HG03442 (cell line): ENCODE data around the gene VANGL1.
A peak's percentile ranks its signal among the peaks of the same experiment; 100 is the strongest.

Experiments
- ATAC-seq: cut with Tn5 transposase; IDR thresholded peaks from one replicate; pipeline ENCODE4 v1.9.1; 2021; ENCODE audit warnings: mild to moderate bottlenecking, moderate library complexity; ENCODE audit not compliant: unreplicated experiment

Gene VANGL1

DNA sequence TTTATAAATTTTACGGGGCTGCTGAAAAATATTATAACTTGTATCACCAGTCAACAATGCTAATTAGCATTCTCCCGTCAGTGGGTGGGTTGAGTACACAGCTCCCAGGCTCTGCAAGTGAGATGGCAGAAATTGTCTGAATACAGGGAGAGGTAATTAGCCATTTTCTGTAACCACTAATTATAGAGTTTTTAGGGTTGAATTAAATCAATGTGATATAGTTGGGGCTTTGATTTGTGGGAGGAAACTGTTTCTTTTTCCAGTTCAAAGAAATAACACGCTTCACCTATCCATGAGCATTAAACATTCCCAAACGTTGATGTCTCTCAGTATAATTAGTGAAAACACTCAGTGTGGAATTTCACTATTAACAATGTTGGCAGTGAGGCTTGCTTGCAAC, 1.5 kb downstream of the VANGL1 start:
- ATAC-seq: no peak

DNA sequence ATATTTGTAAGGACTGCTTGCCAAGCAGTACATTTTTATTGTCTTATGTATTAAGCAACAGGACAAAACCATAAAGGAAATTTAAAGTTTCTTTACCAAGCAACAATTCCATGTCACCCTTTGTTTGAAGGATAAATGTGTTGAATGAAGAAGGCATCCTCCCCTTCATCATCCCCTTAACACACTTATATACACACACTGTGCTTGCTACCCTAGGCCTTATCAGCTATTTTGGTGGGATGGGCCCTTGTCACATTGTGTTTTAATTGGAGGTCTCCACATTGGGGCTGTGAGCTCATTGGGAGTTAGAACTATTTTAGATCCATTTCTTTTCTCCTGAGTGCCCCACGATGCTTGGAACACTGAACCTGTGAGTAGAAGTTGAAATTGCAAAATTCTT, 1.9 kb downstream of the VANGL1 start:
- no peak for ATAC-seq

DNA sequence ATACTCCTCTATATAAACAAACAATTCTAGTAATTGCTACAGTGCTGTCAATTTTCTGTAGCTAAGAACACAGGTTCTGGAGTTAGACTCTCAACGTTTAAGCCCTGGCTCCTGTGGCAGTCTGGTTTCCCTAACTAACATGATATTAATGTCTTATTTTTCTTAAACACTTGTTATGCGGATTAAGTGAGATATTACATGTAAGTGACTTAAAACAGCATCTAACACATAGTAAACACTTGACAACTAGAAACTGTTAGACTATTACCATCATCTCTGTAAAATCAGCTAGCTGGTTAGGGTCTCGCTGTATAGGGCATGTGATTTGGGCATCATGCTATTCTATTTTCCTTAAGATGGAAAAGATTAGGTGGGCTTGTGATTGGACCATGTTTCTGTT, 2.3 kb downstream of the VANGL1 start:
- no peak for ATAC-seq

DNA sequence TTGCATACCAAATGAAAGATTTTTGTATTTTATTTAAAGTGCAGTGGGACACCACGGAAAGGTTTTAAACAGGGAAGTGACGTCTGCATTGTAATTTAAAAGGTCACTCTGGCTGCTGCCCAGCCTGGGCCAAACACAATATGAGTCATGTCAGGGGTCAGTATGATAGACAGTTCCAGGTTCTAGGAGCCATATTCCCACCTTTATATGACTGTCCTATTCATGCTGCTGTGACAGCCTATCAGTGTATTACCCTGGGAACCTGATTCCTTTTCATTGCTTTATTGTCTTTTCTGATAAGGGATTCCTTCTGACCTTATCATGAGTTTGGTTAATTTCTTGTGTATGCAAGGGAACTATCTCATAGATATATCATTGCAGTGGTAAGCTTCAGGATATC, 5.3 kb downstream of the VANGL1 start:
- ATAC-seq: no peak

DNA sequence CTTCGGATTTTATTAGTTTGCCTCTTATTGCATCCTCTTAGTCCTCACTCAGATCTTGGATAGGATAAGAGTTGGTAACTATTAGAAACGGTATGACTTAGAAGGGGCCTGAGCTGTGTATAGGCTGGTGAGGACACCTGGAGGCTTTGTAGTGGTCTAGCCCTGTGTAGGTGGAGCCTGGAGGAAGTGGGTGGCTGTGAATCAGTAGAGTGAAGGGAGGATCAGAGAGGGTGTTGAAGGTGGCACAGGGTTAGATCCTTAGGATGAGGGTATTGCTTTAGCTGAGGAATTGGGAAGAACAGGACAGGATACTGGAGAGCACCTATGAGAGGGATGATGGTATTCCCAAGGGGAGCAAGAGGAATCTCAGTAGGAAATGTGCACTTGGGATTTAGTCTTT, 5.7 kb downstream of the VANGL1 start:
- no peak for ATAC-seq

DNA sequence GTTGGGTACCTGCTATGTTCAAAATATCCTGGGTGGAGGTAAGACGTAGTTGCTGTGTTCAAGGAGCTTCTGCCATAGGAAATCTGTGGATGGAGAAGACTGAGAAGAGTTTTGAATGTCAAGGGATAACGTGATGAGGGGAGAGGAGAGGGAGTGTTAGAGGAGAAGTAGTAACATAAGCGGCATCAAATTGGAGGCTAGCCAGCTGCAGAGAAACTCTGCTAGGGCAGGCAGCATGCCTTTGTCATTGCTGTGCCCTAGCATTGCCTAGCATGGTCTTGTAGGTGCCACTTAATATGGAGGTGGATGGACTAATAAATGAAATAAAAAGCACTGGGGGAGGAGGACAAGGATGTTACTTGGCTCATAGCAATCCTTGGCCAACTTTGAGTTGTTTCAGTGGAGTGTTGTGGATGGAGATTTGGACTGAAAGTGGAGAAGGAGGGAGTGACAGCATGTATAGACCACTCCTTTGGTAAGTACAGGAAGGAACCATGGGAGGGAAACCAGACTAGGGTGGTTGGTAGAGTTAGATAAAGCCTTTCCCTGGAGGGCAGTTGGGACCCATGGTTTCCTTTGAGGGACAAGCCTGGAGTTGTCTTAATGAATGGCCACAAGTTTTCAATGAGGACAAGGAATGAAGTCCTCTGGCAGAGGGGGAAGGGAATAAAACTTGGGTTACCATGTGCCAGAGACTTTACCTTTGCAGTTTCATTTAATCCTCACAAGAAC, 6.3 kb downstream of the VANGL1 start:
- ATAC-seq: no peak

DNA sequence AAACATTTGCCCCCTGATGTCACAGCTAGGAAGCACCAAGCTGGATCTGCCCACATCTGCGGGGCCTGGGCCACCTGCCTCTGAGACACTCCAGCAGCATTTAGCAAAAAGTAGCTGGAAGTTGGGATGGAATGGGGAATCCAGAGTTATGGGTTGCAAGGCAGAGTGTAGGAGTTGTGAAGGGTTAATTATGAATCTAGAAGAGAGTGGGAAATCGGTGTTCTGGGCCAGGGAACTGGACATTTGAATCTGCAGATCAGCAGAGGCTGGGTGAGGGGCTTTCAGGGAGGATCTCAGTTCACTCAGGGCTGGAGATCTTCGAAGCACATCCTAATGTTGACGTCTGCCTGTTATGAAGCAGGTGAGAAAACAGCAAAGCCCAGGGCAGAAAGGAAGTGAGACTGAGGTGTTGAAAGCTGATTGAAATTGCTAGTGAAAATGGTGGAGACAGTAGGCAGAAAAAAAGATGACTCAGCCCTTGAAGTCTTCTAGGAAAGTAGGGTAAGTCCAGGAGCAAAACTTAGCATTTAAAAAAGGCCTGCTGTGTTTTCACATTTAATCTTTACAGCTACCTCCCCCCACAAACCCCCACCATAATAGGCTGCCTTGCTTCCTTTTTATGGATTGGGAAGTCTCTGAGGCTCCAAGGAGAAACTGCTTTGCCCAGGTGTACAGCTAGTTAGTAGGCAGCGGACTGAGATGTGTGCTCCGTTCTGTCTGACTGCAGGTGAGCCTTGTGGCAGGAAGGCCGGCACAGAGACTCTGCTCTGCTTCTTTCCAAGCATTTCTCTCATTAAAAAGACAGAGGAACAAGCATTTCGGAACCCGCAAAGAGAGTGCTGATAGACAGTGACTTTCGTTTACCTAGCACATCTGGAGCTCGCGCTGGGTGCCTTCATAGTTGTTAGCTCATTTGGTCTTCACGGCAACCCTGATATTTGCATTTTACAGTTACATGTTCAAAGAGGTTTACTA, 7.2 kb downstream of the VANGL1 start:
- peak; percentile 91 for ATAC-seq

DNA sequence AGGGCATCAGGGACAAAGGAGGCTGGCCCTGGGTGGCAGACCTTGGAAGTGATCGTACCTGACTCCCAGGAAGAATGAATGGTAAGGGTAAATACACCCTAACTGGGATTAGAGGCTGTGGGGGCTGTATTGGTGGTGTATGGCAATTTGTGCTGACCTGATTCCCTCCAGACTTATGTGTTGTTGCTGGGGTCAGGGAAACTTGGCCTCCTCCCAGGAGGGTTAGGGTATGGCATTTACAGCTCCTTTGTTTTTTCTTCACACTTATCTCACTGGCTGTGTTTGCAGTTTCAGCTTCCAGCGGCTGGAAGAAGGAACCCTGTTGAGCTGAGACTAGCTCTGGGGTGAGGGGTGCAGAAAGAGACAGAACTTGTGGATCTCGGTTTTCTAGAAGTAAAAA, 8.2 kb downstream of the VANGL1 start:
- ATAC-seq: no peak

DNA sequence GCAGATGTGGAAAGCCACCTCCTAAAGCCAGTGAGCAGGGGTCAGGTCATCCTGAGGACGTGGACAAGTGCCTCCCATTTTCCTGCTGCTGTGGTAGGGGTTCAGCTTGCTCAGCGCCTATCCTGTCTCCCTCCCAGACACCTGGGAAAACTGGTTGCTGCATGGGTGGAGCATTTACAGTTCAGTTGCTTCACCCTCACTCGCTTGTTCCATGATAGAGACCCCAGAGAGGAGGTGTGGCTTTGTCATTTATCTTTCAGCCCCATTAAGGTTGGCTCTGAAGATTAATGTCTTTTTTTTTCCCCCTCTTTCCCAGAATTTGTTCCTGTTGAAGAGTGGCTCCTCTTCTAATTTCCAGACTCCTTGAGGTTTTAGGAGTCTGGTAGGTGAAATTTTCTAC, 9.2 kb downstream of the VANGL1 start:
- ATAC-seq: no peak

DNA sequence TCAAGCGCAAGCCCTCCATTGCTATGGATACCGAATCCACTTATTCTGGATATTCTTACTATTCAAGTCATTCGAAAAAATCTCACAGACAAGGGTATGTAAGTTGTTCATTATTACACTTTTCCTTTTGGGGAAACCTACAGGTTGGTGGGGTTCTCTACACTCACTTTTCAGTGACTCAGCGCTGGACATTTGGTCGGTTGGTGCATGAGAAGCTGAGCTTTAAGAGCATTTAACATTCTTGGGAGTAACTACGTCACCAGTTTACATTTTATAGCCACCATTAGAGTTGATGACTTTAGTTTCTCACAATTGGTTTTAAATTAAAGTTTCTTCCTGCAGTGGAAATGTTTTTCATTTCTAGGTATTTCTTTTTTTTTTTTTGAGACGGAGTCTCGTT, 9.6 kb downstream of the VANGL1 start:
- ATAC-seq: no peak

DNA sequence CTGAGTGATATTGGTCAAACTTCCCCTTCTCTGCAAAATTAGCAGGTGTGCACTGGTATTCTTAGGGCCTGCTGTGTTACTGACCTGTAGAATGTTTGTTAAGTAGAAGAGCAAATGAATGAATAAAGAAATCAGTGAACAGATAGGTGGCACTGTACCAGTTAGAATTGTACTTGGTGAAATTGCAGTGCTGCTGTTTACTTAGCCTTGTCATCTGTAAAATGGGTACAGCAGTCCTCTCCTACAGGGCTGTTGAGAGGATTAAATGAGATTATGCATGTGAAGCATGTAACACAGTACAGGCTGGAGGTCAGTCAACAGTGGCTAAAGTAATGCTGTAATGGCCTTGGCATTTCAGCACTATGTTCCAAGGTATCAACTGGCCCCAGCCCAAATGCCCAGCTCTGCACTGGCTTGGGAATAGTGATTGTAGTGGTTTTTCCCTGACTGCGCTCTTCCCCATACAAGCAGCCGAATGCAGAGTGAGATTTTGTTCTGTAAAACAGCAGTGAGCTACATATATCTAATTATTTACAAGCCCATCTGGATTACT, 10.5 kb downstream of the VANGL1 start:
- no peak for ATAC-seq

DNA sequence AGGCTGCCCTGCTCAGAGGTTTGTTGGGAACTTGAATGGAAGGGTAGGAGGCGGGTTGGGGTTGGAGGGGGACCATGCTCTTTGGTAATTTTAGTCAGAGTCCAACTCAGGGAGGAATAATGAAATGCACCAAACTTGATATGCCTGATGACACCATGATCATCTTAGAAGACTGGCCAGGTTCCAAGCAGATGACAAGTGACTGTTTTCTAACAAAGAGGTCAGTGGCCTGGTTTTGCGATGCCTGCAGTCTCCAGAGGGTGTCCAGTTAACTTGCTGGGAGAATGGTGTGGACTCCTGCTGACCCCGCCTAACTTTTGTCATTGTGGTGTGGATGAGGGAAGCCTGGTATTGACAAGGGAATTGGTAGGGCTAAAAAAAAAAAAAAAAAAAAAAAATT, 12.4 kb downstream of the VANGL1 start:
- ATAC-seq: no peak

DNA sequence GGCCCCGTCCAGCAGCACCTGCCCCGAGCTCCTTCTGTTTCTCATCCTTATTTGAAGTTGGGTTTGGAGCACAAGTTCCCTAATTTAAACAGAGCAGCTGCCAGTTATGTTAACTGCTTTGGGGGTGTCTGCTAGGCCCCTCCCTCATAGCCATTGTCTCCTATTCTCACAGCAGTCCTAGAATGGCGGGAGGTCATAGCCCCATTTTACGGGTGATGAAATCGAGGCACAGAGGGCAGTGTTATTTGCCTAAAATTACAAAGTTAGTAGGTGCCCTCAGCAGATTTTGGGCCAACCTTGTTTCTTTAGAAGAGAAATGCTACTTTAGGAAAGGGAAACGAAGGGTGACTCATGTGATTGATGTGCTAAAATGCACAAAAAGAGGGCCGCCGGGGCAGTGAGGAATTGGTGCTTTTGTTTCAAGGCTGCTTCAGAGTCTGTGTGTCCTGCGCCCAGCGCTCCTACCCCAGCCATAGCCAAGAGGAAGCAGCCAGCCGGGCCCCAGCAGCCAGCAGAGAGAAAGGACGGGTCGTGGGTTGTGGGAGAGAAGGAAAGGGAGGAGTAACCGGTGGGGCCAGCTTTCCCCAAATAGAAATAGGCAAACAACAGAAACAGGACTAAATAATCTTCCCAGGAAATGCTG, 13.0 kb downstream of the VANGL1 start:
- ATAC-seq: no peak

DNA sequence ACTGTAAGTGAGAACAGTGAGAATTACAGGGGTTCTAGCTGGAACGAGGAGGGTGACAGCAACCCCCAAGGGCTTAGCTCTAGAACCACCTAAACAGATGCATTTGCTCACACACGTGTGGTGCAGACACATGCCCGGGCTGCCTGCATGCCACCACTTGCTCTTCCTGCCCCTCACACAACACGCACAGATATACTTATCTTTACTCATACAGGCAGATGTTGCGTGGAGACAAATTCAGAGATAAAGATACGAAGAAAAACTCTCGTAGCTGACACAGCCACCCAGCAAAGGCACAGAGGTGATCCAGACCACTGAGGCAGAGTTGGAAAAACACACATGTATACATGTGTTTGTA, 13.5 kb downstream of the VANGL1 start:
- no peak for ATAC-seq

DNA sequence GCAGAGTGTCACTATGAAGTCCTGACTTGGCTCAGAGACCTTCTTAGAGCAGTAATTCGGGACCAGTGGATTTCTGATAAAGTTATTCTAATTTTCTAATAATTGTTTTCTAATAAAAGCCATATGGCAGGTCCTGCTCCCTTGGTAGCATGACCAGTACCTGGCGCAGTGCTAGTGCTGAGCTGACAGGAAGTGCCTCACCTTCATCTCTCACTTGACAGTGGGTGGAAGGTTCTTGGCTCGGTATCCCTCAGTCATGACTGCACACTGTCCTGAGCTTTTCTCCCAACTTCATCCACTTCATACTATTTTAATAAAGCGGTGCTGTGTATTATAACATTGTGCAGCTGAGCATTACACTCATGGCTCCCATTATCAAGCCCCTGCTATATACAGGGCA, 14.1 kb downstream of the VANGL1 start:
- no peak for ATAC-seq

DNA sequence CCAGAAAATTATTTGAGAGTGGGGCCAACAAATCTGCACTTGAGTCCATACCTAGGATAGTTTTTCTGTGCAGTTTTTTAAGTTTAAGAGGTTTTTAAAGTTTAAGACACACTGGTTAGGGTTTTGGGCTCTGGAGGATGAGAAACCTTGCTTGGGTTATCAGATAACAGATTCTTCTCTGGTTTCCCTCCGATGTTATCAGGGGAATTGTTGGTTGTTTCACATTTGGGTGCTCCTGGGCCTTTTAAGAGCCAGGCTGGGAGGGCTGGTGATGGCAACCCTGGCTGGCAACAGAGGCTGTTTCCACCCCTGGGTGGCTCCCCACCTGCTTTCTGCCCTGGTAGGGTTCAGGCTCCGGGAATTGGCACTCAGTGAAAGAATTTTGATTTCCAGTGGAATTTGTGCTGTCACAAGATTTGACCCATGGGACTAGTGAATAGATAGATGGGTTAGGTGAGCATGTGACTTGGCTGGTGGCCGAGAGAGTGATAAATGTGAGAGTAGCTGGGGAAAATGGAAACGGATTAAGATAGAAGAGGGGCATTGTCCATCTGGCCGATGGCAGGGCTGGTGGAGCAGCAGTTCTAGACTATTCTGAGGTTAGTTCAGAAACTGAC, 14.8 kb downstream of the VANGL1 start:
- no peak for ATAC-seq

DNA sequence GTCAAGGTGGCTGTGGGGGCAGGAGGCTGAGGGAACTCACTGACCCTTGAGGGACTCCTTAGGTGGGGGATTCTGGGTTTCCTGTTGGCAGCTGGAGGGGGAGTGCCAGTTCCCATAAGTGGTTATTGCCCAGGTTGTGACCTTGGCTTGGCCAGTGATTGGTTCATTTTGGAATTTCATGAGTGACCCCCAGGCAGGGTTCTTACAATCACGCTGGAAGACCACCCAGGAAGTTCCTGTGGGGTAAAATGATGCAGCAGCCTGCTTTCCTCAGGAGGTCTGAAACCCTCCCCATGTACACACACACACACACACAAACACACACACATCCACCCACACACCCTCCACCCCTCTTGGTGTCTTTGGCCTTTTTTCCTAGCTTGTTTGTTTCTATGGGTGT, 16.9 kb downstream of the VANGL1 start:
- ATAC-seq: no peak

DNA sequence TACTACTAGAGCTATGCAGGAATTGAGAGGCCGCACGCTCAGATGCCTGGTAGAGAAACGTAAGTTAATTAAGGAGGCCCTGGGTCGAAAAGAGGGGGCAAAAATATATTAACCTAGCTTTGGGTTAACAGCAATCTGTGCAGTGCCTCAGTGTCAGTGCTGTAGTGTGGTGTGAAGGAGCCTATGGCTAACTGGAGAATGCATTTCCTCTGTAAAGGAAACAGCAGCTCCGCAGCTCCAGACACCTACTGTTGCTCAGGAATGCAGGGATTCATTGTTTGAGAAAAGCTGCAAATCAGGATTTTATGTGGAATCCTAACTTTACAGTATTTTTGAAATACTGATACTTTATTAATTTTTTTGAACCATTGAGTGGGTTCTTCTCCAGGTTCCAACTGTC, 18.4 kb downstream of the VANGL1 start:
- ATAC-seq: no peak

DNA sequence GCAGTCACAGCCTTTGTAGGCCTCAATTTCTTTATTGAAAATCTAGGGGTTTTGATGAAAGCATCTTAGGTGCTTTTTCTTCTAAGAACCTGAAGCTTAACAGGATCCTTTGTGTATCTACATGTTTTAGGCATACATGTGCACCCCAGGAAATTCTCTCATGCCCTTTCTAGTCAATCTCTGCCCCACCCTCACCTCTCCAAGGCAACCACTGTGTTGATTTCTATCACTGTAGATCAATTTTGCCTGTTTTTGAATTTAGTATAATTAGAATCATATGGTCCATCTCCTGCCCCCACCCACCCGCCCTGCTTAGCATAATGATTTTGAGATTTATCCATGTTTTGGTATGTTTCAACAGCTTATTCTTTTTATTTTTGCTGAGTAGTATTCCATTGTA, 19.4 kb downstream of the VANGL1 start:
- no peak for ATAC-seq

DNA sequence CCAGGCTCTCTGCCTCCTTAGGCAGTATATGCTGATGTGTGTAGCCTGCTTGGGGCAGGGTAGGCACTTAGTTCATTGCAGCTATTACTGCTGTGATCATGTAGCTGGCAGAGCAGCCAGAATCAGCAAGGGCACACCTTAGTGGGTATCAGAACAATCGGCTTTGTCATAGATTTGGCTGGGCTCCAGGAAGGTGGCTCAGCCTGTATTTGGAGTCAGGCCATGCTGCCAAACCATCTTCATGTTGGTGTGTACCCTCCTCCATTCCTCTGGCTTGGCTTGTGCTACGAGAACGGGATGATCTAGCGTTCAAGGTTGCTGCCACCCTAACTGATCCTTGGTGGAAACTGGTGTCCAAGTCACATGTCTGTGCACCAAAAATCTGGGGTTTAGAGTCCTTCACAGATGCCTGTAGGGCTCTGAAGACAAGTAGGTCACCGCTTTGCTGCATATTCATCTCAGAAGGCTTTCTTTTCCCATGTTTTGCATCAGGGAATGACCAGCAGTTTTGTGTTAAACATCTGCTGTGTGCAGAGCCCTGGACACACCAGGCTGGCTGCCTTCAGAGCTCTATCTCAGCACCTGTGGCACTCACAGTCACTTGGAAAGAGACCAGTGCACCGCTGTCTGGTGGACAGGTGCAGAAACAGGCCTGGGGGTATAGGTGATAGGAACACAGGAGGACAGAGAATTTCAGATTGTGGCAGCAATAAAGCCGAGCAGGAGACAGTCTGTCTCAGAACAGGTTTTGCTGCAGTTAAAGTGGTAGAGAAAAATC, 23.7 kb downstream of the VANGL1 start:
- no peak for ATAC-seq
